Panc1 (cell line): ENCODE results near the gene ASPRV1. TPM values are rescaled to one million over a fixed set of nuclear protein-coding genes. Genes with fewer than 3 reads are reported as not detected.

Source experiments
- ATAC-seq: fragments of 200-7000 bp; cut with Tn5 transposase; 2 replicates; pipeline ENCODE4 v1.9.1; 2020; ENCODE audit warnings: mild to moderate bottlenecking, moderate library complexity
- BruUV-seq: library from RNA; stranded (reverse); fragments of 400-500 nt; replicated peaks from 2 replicates; lab custom pipeline; 2021; lab: Mats Ljungman, UMichigan
- CTCF ChIA-PET: fragments of 300-600 bp; sonication (Branson Sonifier 250); formaldehyde crosslinking; loops from one replicate; lab custom pipeline; 2022; ENCODE audit warnings: antibody characterized with exemption; lab: Charles Lee
- POLR2A ChIA-PET: fragments of 300-600 bp; sonication (Branson Sonifier 250); formaldehyde crosslinking; loops from one replicate; lab custom pipeline; 2022; ENCODE audit warnings: antibody characterized with exemption; lab: Charles Lee
- DNase-seq: peaks from one replicate; pipeline ENCODE4 v3.0.0-alpha.2; 2010; ENCODE audit warnings: low read depth, low spot score
- H3K27ac ChIP-seq: 2 replicates; pipeline ENCODE4 v1.5.1; 2011; ENCODE audit warnings: mild to moderate bottlenecking, low read length, inconsistent platforms
- H3K27me3 ChIP-seq: fragments of 200-500 bp; sonication (Bioruptor generic); 2 replicates; pipeline ENCODE4 v1.6.0; 2014; ENCODE audit warnings: low read length, inconsistent platforms; ENCODE audit not compliant: control insufficient read depth, insufficient read depth
- H3K36me3 ChIP-seq: fragments of 200-500 bp; sonication (Bioruptor generic); 2 replicates; pipeline ENCODE4 v1.5.1; 2014; ENCODE audit warnings: inconsistent platforms, mild to moderate bottlenecking, low read length, moderate library complexity; ENCODE audit not compliant: control insufficient read depth, insufficient read depth
- H3K4me1 ChIP-seq: 2 replicates; pipeline ENCODE4 v1.5.1; 2011; ENCODE audit warnings: inconsistent platforms, mild to moderate bottlenecking, low read length, moderate library complexity; ENCODE audit not compliant: control insufficient read depth, insufficient read depth
- H3K4me3 ChIP-seq, 2 experiments: 2 replicates each; pipeline ENCODE4 v1.5.1; 2011 to 2012; ENCODE audit warnings: low read depth in 2 of 2, low read length in 2 of 2, mild to moderate bottlenecking in 2 of 2, inconsistent platforms in 1 of 2, moderate library complexity in 1 of 2
- H3K9me3 ChIP-seq: fragments of 200-500 bp; sonication (Bioruptor generic); 2 replicates; pipeline ENCODE4 v1.5.1; 2014; ENCODE audit warnings: low read depth, mild to moderate bottlenecking, inconsistent platforms, low read length, moderate library complexity; ENCODE audit not compliant: control insufficient read depth, insufficient read depth
- POLR2AphosphoS5 ChIP-seq: IDR thresholded peaks from 2 replicates; pipeline ENCODE4 v1.6.1; 2012; ENCODE audit warnings: mild to moderate bottlenecking, low read depth, low read length, moderate library complexity
- SIN3A ChIP-seq: IDR thresholded peaks from 2 replicates; pipeline ENCODE4 v1.6.1; 2012; ENCODE audit warnings: low read depth, mild to moderate bottlenecking, low read length, moderate library complexity, borderline replicate concordance; ENCODE audit not compliant: insufficient read depth
- TCF7L2 ChIP-seq: IDR thresholded peaks from 2 replicates; pipeline ENCODE4 v1.6.1; 2011; ENCODE audit warnings: mild to moderate bottlenecking, low read depth, low read length, inconsistent platforms
- in situ Hi-C: cut with HindIII; loops from 2 replicates; pipeline ENCODE4 v1.10.0; 2016; ENCODE audit warnings: low sequenced_read_pairs, low pct_unique_long_range_greater_than_20kb
- intact Hi-C: fragments of 100-400 bp; cut with micrococcal nuclease; formaldehyde crosslinking; loops from one replicate; pipeline ENCODE4 v1.10.0; 2022; ENCODE audit not compliant: unreplicated experiment
- total RNA-seq: library from RNA; stranded (reverse); gene quantifications from one replicate; pipeline ENCODE4 v1.2.1, GENCODE V29; 2021; ENCODE audit not compliant: unreplicated experiment
- TF ChIP-seq, protein P1 (sequence below): fragments of 450-650 bp; IDR thresholded peaks from 2 replicates; pipeline ENCODE4 v1.5.1; 2017; ENCODE audit warnings: mild to moderate bottlenecking
- TF ChIP-seq, protein P2 (sequence below), 2 experiments: IDR thresholded peaks; 2 replicates each; pipeline ENCODE4 v1.6.1; 2011 to 2012; ENCODE audit warnings: low read depth in 2 of 2, control low read depth in 1 of 2, low read length in 1 of 2, mild to moderate bottlenecking in 1 of 2, moderate library complexity in 1 of 2; ENCODE audit not compliant: insufficient read depth in 1 of 2

ASPRV1 gene
- total RNA-seq, 1 experiment from 2014 or later: 0.21 TPM

DNA sequence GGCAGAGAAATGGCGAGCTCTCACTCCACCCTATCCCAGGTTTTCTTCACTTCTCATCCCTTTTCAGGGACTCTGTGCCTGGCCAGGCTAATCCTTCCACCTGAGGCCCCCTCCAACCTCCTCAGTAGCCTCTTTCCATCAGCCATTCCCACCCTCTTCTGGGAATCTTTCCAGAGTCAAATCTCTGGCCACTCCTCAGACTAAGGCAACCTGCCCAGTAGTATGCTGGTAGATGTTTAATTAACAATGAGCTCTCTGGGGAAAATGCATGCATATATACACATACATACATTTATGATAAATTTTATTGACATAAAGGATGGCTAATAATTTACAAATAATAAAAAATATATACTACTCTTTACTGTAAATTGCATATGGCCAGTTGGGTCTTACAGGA, 11.4 kb upstream of the ASPRV1 start:
- in situ Hi-C loops (no loop called here), intact Hi-C loops (no loop called here)
- no peaks in the 10 kb centered on the region for H3K36me3 ChIP-seq
- TF ChIP-seq TCF7L2 (no peak), POLR2AphosphoS5 (no peak), SIN3A (no peak)
- TF ChIP-seq, protein P1, sequence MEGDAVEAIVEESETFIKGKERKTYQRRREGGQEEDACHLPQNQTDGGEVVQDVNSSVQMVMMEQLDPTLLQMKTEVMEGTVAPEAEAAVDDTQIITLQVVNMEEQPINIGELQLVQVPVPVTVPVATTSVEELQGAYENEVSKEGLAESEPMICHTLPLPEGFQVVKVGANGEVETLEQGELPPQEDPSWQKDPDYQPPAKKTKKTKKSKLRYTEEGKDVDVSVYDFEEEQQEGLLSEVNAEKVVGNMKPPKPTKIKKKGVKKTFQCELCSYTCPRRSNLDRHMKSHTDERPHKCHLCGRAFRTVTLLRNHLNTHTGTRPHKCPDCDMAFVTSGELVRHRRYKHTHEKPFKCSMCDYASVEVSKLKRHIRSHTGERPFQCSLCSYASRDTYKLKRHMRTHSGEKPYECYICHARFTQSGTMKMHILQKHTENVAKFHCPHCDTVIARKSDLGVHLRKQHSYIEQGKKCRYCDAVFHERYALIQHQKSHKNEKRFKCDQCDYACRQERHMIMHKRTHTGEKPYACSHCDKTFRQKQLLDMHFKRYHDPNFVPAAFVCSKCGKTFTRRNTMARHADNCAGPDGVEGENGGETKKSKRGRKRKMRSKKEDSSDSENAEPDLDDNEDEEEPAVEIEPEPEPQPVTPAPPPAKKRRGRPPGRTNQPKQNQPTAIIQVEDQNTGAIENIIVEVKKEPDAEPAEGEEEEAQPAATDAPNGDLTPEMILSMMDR: no peak
- TF ChIP-seq, protein P2, sequence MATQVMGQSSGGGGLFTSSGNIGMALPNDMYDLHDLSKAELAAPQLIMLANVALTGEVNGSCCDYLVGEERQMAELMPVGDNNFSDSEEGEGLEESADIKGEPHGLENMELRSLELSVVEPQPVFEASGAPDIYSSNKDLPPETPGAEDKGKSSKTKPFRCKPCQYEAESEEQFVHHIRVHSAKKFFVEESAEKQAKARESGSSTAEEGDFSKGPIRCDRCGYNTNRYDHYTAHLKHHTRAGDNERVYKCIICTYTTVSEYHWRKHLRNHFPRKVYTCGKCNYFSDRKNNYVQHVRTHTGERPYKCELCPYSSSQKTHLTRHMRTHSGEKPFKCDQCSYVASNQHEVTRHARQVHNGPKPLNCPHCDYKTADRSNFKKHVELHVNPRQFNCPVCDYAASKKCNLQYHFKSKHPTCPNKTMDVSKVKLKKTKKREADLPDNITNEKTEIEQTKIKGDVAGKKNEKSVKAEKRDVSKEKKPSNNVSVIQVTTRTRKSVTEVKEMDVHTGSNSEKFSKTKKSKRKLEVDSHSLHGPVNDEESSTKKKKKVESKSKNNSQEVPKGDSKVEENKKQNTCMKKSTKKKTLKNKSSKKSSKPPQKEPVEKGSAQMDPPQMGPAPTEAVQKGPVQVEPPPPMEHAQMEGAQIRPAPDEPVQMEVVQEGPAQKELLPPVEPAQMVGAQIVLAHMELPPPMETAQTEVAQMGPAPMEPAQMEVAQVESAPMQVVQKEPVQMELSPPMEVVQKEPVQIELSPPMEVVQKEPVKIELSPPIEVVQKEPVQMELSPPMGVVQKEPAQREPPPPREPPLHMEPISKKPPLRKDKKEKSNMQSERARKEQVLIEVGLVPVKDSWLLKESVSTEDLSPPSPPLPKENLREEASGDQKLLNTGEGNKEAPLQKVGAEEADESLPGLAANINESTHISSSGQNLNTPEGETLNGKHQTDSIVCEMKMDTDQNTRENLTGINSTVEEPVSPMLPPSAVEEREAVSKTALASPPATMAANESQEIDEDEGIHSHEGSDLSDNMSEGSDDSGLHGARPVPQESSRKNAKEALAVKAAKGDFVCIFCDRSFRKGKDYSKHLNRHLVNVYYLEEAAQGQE (IDR thresholded peaks at IDR 0.05; ENCODE audit: insufficient read depth in 1 of 2, low read depth in 2 of 2, low read length in 1 of 2): no peak
- H3K4me3 ChIP-seq: no peak overlapping the region
- CTCF ChIA-PET: interaction anchor here (0.6 kb wide), 1 partner anchor 321 kb away, joined by 3 read pairs; the partner anchor contains the start of gene SNRPG
- ATAC-seq (no peak), DNase-seq (no peak)
- H3K9me3 ChIP-seq: no peaks in the 10 kb centered on the region
- H3K4me1 ChIP-seq: no peaks in the 10 kb centered on the region
- POLR2A ChIA-PET: no interaction called here
- H3K27me3 ChIP-seq: no peaks in the 10 kb centered on the region
- no TSS peak for BruUV-seq
- no peak overlapping the region for H3K27ac ChIP-seq

DNA sequence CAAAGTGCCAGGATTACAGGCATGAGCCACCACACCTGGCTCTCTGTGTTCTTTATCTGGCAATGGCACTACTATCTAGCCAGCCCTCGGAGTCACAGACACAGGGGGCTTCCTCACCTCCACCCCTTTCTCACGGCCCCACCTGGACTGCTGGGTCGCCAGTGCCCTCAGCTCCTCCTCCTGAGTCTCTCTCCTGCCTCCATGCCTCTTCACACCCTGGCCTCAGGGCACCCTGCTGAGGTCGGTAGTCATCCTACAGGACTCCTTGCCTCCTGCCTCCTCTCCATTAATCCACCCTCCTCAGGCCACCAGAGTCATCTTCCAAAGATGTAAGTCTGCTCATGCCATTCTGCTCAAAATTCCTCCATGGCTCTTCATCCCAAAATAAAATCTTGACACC, 8.6 kb upstream of the ASPRV1 start:
- POLR2A ChIA-PET: no interaction called here
- intact Hi-C loops (no loop called here), in situ Hi-C loops (no loop called here)
- TF ChIP-seq SIN3A (no peak), POLR2AphosphoS5 (no peak), TCF7L2 (no peak)
- TF ChIP-seq, protein P1: no peak
- TF ChIP-seq, protein P2 (IDR thresholded peaks at IDR 0.05; ENCODE audit: insufficient read depth in 1 of 2, low read depth in 2 of 2, low read length in 1 of 2): no peak
- DNase-seq: no peak
- Histone ChIP-seq H3K36me3 (no peaks in the 10 kb centered on the region), H3K4me1 (no peaks in the 10 kb centered on the region), H3K9me3 (no peaks in the 10 kb centered on the region), H3K27ac (no peak overlapping the region), H3K4me3 (no peak overlapping the region), H3K27me3 (no peaks in the 10 kb centered on the region)
- ATAC-seq: no peak
- CTCF ChIA-PET: no interaction called here
- BruUV-seq: no TSS peak
